Measurements from ENCODE around the gene CRACDL. TPM values are rescaled to one million over a fixed set of nuclear protein-coding genes. Genes with fewer than 3 reads are reported as not detected.

The CRACDL gene
- total RNA-seq, 1 experiment from 2014 or later: not detected

GRCh38 chr2:98819231-98819766 lies 116.7 kb downstream of the CRACDL start:
- BruUV-seq (replicated peaks): no TSS peak
- no peaks in the 10 kb centered on the region for H3F3A ChIP-seq (ENCODE audit: low read length, unreplicated experiment)
- no peak for ATAC-seq
- no peak for DNase-seq
- ChIA-PET CTCF (interaction anchor here (0.6 kb wide), 1 partner anchor 57 kb away, joined by 3 read pairs; no protein-coding TSS in a partner anchor), POLR2A (ENCODE audit: unreplicated experiment) (no interaction called here)
- H3K9me2 ChIP-seq (replicated peaks; ENCODE audit: low read length): no peaks in the 10 kb centered on the region
- no peak overlapping the region for H3K4me2 ChIP-seq (ENCODE audit: low read length)
- no peaks in the 10 kb centered on the region for H3K27me3 ChIP-seq (ENCODE audit: low read length)
- no peaks in the 10 kb centered on the region for H4K20me1 ChIP-seq (ENCODE audit: low read length)
- no peak for TF ChIP-seq CTCF (conservative IDR thresholded peaks at IDR 0.05; ENCODE audit: low read depth, low read length)
- TF ChIP-seq EZH2 (IDR thresholded peaks at IDR 0.05; ENCODE audit: low read length, unreplicated experiment): no peak
- TF ChIP-seq EZH2phosphoT487 (IDR thresholded peaks at IDR 0.05; ENCODE audit: borderline replicate concordance, low read length): no peak
- intact Hi-C loops (cut with micrococcal nuclease): no loop called here
- no peak overlapping the region for H2AFZ ChIP-seq (ENCODE audit: low read length)
- no peaks in the 10 kb centered on the region for H3K36me3 ChIP-seq (ENCODE audit: low read depth, low read length)
- no peak overlapping the region for H3K9ac ChIP-seq (ENCODE audit: low read length)
- no peak overlapping the region for H3K4me3 ChIP-seq (ENCODE audit: low read length)
- no peak overlapping the region for H3K27ac ChIP-seq (ENCODE audit: low read length)
- no peaks in the 10 kb centered on the region for H3K9me3 ChIP-seq (ENCODE audit: low read length)
- no peaks in the 10 kb centered on the region for H3K79me2 ChIP-seq (ENCODE audit: low read length)
- H3K4me1 ChIP-seq (ENCODE audit: insufficient read depth, low read length): peaks cover 7% of the 10 kb centered on the region; the same call in 1 of the 2 replicates

- ATAC-seq (no peak), DNase-seq (peak; percentile 22)
- H3K9ac ChIP-seq (ENCODE audit: low read length): no peak overlapping the region
- no TSS peak for BruUV-seq (replicated peaks)
- no peak overlapping the region for H3K27ac ChIP-seq (ENCODE audit: low read length)
- no peaks in the 10 kb centered on the region for H4K20me1 ChIP-seq (ENCODE audit: low read length)
- intact Hi-C loops (cut with micrococcal nuclease): no loop called here
- no peak overlapping the region for H3K4me3 ChIP-seq (ENCODE audit: low read length)
- H2AFZ ChIP-seq (ENCODE audit: low read length): peak overlapping the region; percentile 19; the same call in 1 of the 2 replicates
- peaks cover 7% of the 10 kb centered on the region; the same call in 1 of the 2 replicates for H3K4me1 ChIP-seq (ENCODE audit: insufficient read depth, low read length)
- no peaks in the 10 kb centered on the region for H3F3A ChIP-seq (ENCODE audit: low read length, unreplicated experiment)
- no peaks in the 10 kb centered on the region for H3K36me3 ChIP-seq (ENCODE audit: low read depth, low read length)
- no peaks in the 10 kb centered on the region for H3K79me2 ChIP-seq (ENCODE audit: low read length)
- ChIA-PET CTCF (no interaction called here), POLR2A (ENCODE audit: unreplicated experiment) (interaction anchor here (0.7 kb wide), 1 partner anchor 58 kb away, joined by 3 read pairs; no protein-coding TSS in a partner anchor)
- no peaks in the 10 kb centered on the region for H3K27me3 ChIP-seq (ENCODE audit: low read length)
- H3K9me2 ChIP-seq (replicated peaks; ENCODE audit: low read length): no peaks in the 10 kb centered on the region
- TF ChIP-seq CTCF (conservative IDR thresholded peaks at IDR 0.05; ENCODE audit: low read depth, low read length) (no peak), EZH2 (IDR thresholded peaks at IDR 0.05; ENCODE audit: low read length, unreplicated experiment) (no peak), EZH2phosphoT487 (IDR thresholded peaks at IDR 0.05; ENCODE audit: borderline replicate concordance, low read length) (no peak)
- no peaks in the 10 kb centered on the region for H3K9me3 ChIP-seq (ENCODE audit: low read length)
- no peak overlapping the region for H3K4me2 ChIP-seq (ENCODE audit: low read length)
These were observed 117.9 kb downstream of the CRACDL start for GRCh38 chr2:98818164-98818563.

GRCh38 chr2:98816281-98816680 lies 119.7 kb downstream of the CRACDL start:
- H3K9me2 ChIP-seq (replicated peaks; ENCODE audit: low read length): no peaks in the 10 kb centered on the region
- H4K20me1 ChIP-seq (ENCODE audit: low read length): no peaks in the 10 kb centered on the region
- no peaks in the 10 kb centered on the region for H3K9me3 ChIP-seq (ENCODE audit: low read length)
- POLR2A ChIA-PET (ENCODE audit: unreplicated experiment): no interaction called here
- no peak overlapping the region for H3K27ac ChIP-seq (ENCODE audit: low read length)
- no peaks in the 10 kb centered on the region for H3K36me3 ChIP-seq (ENCODE audit: low read depth, low read length)
- no peak for DNase-seq
- H3K4me1 ChIP-seq (ENCODE audit: insufficient read depth, low read length): peaks cover 7% of the 10 kb centered on the region; the same call in 1 of the 2 replicates
- BruUV-seq (replicated peaks): no TSS peak
- no peak for ATAC-seq
- H2AFZ ChIP-seq (ENCODE audit: low read length): no peak overlapping the region
- intact Hi-C loops (cut with micrococcal nuclease): no loop called here
- CTCF ChIA-PET: no interaction called here
- H3K79me2 ChIP-seq (ENCODE audit: low read length): no peaks in the 10 kb centered on the region
- H3K4me2 ChIP-seq (ENCODE audit: low read length): no peak overlapping the region
- no peaks in the 10 kb centered on the region for H3K27me3 ChIP-seq (ENCODE audit: low read length)
- no peak for TF ChIP-seq EZH2phosphoT487 (IDR thresholded peaks at IDR 0.05; ENCODE audit: borderline replicate concordance, low read length)
- TF ChIP-seq EZH2 (IDR thresholded peaks at IDR 0.05; ENCODE audit: low read length, unreplicated experiment): no peak
- no peak for TF ChIP-seq CTCF (conservative IDR thresholded peaks at IDR 0.05; ENCODE audit: low read depth, low read length)
- no peaks in the 10 kb centered on the region for H3F3A ChIP-seq (ENCODE audit: low read length, unreplicated experiment)
- no peak overlapping the region for H3K4me3 ChIP-seq (ENCODE audit: low read length)
- no peak overlapping the region for H3K9ac ChIP-seq (ENCODE audit: low read length)

Data from PC-3 (cell line).